ENCODE measurements around the gene NREP.

DNA sequence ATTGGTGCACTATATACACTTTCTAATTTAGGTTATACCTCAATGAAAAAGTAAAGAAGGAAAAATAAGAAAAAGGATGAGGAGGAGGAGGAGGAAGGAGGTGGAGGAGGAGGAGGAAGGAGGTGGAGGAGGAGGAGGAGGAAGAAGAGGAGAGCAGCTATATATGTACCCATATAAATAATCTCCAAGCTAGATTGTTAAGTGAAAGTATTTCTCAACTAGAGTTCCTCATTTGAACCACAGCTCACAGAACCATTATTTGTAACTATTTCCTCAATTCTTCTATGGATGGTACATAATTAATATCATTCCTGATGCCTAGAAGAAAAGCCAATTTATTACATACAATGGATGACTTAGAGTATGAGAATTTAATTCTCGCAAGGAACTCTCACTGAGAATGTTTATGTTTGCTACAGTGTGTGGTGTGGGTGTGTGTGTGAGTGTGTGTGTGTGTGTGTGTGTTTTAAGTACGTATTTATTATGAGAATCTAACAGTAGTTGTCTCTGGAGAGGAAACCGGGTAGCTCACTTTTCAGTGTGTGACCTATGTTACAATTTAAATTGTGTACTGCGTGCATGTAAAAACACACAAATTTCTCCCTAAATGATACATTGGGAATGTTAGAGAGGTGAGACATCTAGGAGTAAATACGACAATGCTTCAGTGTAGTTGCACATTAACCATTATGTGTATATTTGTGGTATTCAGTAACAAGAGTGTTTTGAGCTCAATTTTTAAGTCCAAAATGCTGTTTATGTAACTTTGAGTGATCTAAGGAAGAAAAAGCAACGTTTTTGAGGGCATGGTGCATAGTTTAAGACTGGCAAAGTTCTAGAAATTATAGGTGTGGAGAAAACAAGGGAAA lies 20.2 kb upstream of the NREP start:
- TF ChIP-seq, protein P1, sequence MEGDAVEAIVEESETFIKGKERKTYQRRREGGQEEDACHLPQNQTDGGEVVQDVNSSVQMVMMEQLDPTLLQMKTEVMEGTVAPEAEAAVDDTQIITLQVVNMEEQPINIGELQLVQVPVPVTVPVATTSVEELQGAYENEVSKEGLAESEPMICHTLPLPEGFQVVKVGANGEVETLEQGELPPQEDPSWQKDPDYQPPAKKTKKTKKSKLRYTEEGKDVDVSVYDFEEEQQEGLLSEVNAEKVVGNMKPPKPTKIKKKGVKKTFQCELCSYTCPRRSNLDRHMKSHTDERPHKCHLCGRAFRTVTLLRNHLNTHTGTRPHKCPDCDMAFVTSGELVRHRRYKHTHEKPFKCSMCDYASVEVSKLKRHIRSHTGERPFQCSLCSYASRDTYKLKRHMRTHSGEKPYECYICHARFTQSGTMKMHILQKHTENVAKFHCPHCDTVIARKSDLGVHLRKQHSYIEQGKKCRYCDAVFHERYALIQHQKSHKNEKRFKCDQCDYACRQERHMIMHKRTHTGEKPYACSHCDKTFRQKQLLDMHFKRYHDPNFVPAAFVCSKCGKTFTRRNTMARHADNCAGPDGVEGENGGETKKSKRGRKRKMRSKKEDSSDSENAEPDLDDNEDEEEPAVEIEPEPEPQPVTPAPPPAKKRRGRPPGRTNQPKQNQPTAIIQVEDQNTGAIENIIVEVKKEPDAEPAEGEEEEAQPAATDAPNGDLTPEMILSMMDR (conservative IDR thresholded peaks at IDR 0.05 in 1 of 2, IDR thresholded peaks at IDR 0.05 in 1 of 2; ENCODE audit: low read depth in 1 of 2, low read length in 2 of 2): no peak
- no peak for TF ChIP-seq EZH2 (IDR thresholded peaks at IDR 0.05; ENCODE audit: low read length, missing control alignments)
